ENCODE results near the gene RNASEH2A. TPM values are rescaled to one million over a fixed set of nuclear protein-coding genes. Genes with fewer than 3 reads are reported as not detected.

Gene RNASEH2A
- total and polyA plus RNA-seq, 2 of the 13 experiments (the other 11 are each of a cell fraction or from before 2014, with no cell fraction given), result 25.1 to 35.8 TPM

- TF ChIP-seq ZNF800 (CRISPR knock-in tag; IDR thresholded peaks at IDR 0.05) (peak; percentile 84), ELF1 (CRISPR knock-in tag; IDR thresholded peaks at IDR 0.05) (peak; percentile 97), DMAP1 (CRISPR knock-in tag; IDR thresholded peaks at IDR 0.05) (peak; percentile 70), EEA1 (CRISPR knock-in tag; IDR thresholded peaks at IDR 0.05; ENCODE audit: borderline replicate concordance) (peak; percentile 48; the same call in 1 of the 2 replicates), GATAD2A (CRISPR knock-in tag; IDR thresholded peaks at IDR 0.05) (peak; percentile 91), SETDB1 (CRISPR knock-in tag; IDR thresholded peaks at IDR 0.05; ENCODE audit: borderline replicate concordance) (no peak), SP140L (CRISPR knock-in tag; IDR thresholded peaks at IDR 0.05; ENCODE audit: borderline replicate concordance) (no peak), BATF2 (CRISPR knock-in tag; IDR thresholded peaks at IDR 0.05) (0 out of 2 replicates have a peak, but pooled peaks have one; percentile 36), AGO1 (IDR thresholded peaks at IDR 0.05; ENCODE audit: low read depth, low read length, poor library complexity, severe bottlenecking) (no peak), ZNF660 (CRISPR knock-in tag; IDR thresholded peaks at IDR 0.05; ENCODE audit: borderline replicate concordance, low read depth) (no peak), ZSCAN12 (CRISPR knock-in tag; IDR thresholded peaks at IDR 0.05) (no peak; the same call in 1 of the 2 replicates), XBP1 (CRISPR knock-in tag; IDR thresholded peaks at IDR 0.05) (no peak), HOXA5 (CRISPR knock-in tag; IDR thresholded peaks at IDR 0.05) (peak; percentile 93), BHLHE40 (IDR thresholded peaks at IDR 0.05; ENCODE audit: low read length) (peak; percentile 49; the same call in 1 of the 2 replicates), POLR2A (IDR thresholded peaks at IDR 0.05; ENCODE audit: insufficient read depth in 1 of 2, low read depth in 2 of 2, low read length in 2 of 2) (peak; percentile 100), U2AF2 (IDR thresholded peaks at IDR 0.05; ENCODE audit: low read depth, low read length) (no peak)
- TF ChIP-seq, protein P1, sequence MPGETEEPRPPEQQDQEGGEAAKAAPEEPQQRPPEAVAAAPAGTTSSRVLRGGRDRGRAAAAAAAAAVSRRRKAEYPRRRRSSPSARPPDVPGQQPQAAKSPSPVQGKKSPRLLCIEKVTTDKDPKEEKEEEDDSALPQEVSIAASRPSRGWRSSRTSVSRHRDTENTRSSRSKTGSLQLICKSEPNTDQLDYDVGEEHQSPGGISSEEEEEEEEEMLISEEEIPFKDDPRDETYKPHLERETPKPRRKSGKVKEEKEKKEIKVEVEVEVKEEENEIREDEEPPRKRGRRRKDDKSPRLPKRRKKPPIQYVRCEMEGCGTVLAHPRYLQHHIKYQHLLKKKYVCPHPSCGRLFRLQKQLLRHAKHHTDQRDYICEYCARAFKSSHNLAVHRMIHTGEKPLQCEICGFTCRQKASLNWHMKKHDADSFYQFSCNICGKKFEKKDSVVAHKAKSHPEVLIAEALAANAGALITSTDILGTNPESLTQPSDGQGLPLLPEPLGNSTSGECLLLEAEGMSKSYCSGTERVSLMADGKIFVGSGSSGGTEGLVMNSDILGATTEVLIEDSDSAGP (CRISPR knock-in tag; IDR thresholded peaks at IDR 0.05; ENCODE audit: borderline replicate concordance), result peak; percentile 67
- TF ChIP-seq, protein P2, sequence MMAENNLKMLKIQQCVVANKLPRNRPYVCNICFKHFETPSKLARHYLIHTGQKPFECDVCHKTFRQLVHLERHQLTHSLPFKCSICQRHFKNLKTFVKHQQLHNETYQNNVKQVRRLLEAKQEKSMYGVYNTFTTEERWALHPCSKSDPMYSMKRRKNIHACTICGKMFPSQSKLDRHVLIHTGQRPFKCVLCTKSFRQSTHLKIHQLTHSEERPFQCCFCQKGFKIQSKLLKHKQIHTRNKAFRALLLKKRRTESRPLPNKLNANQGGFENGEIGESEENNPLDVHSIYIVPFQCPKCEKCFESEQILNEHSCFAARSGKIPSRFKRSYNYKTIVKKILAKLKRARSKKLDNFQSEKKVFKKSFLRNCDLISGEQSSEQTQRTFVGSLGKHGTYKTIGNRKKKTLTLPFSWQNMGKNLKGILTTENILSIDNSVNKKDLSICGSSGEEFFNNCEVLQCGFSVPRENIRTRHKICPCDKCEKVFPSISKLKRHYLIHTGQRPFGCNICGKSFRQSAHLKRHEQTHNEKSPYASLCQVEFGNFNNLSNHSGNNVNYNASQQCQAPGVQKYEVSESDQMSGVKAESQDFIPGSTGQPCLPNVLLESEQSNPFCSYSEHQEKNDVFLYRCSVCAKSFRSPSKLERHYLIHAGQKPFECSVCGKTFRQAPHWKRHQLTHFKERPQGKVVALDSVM (CRISPR knock-in tag; IDR thresholded peaks at IDR 0.05), result 0 out of 2 replicates have a peak, but pooled peaks have one; percentile 14
- TF ChIP-seq, protein P3, sequence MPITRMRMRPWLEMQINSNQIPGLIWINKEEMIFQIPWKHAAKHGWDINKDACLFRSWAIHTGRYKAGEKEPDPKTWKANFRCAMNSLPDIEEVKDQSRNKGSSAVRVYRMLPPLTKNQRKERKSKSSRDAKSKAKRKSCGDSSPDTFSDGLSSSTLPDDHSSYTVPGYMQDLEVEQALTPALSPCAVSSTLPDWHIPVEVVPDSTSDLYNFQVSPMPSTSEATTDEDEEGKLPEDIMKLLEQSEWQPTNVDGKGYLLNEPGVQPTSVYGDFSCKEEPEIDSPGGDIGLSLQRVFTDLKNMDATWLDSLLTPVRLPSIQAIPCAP (CRISPR knock-in tag; IDR thresholded peaks at IDR 0.05; ENCODE audit: low read depth), result no peak; the same call in 1 of the 2 replicates
Observed at GRCh38 chr19:12791345-12792050, 14.9 kb upstream of the RNASEH2A start, which contains the start of gene JUNB (continued).
